ENCODE results near the gene DNMT1. TPM values are rescaled to one million over a fixed set of nuclear protein-coding genes. Genes with fewer than 3 reads are reported as not detected.

Gene DNMT1
- total RNA-seq, 1 experiment from 2014 or later, result 168 TPM

GRCh38 chr19:10091895-10092641 lies 102.7 kb downstream of the DNMT1 start:
- CTCF ChIA-PET, result no interaction called here
- no peaks in the 10 kb centered on the region for H3K27me3 ChIP-seq (ENCODE audit: control insufficient read depth, insufficient read depth, low read length)
- POLR2A ChIA-PET, result no interaction called here
- H3K4me1 ChIP-seq (ENCODE audit: control insufficient read depth, insufficient read depth, low read length), result no peaks in the 10 kb centered on the region
- intact Hi-C loops (cut with micrococcal nuclease; ENCODE audit: unreplicated experiment), result no loop called here
- H3K9me3 ChIP-seq (ENCODE audit: control insufficient read depth, insufficient read depth, low read depth, low read length), result no peaks in the 10 kb centered on the region
- no peaks in the 10 kb centered on the region for H3K36me3 ChIP-seq (ENCODE audit: control insufficient read depth, insufficient read depth, low read length)
- DNase-seq (ENCODE audit: low read depth, low spot score) (no peak), ATAC-seq (no peak)
- H3K4me3 ChIP-seq (ENCODE audit: low read depth in 2 of 2, low read length in 2 of 2), result no peak overlapping the region
- TF ChIP-seq REST (IDR thresholded peaks at IDR 0.05; ENCODE audit: insufficient read depth in 1 of 2, low read depth in 2 of 2, low read length in 1 of 2) (no peak), CTCF (IDR thresholded peaks at IDR 0.05) (no peak), TCF7L2 (IDR thresholded peaks at IDR 0.05; ENCODE audit: low read depth, low read length) (no peak), SIN3A (IDR thresholded peaks at IDR 0.05; ENCODE audit: borderline replicate concordance, insufficient read depth, low read depth, low read length) (no peak), POLR2AphosphoS5 (IDR thresholded peaks at IDR 0.05; ENCODE audit: low read depth, low read length) (no peak)
- in situ Hi-C loops (cut with HindIII; ENCODE audit: low pct_unique_long_range_greater_than_20kb, low sequenced_read_pairs), result no loop called here
- H3K27ac ChIP-seq (ENCODE audit: low read length), result no peak overlapping the region
- BruUV-seq (replicated peaks), result no TSS peak

- BruUV-seq (replicated peaks), result no TSS peak
Measured at GRCh38 chr19:10091370-10091687, 103.4 kb downstream of the DNMT1 start.

More at GRCh38 chr19:10091370-10091687, 103.4 kb downstream of the DNMT1 start:
- DNase-seq (ENCODE audit: low read depth, low spot score), result no peak
- ChIA-PET CTCF (no interaction called here), POLR2A (no interaction called here)
- Histone ChIP-seq H3K27me3 (ENCODE audit: control insufficient read depth, insufficient read depth, low read length) (no peaks in the 10 kb centered on the region), H3K9me3 (ENCODE audit: control insufficient read depth, insufficient read depth, low read depth, low read length) (no peaks in the 10 kb centered on the region), H3K36me3 (ENCODE audit: control insufficient read depth, insufficient read depth, low read length) (no peaks in the 10 kb centered on the region; the same call in 1 of the 2 replicates), H3K4me3 (ENCODE audit: low read depth in 2 of 2, low read length in 2 of 2) (no peak overlapping the region), H3K27ac (ENCODE audit: low read length) (no peak overlapping the region), H3K4me1 (ENCODE audit: control insufficient read depth, insufficient read depth, low read length) (no peaks in the 10 kb centered on the region)
- in situ Hi-C loops (cut with HindIII; ENCODE audit: low pct_unique_long_range_greater_than_20kb, low sequenced_read_pairs) (no loop called here), intact Hi-C loops (cut with micrococcal nuclease; ENCODE audit: unreplicated experiment) (no loop called here)
- ATAC-seq, result no peak
- TF ChIP-seq POLR2AphosphoS5 (IDR thresholded peaks at IDR 0.05; ENCODE audit: low read depth, low read length), result no peak
- no peak for TF ChIP-seq REST (IDR thresholded peaks at IDR 0.05; ENCODE audit: insufficient read depth in 1 of 2, low read depth in 2 of 2, low read length in 1 of 2)
- TF ChIP-seq CTCF (IDR thresholded peaks at IDR 0.05), result no peak
- TF ChIP-seq SIN3A (IDR thresholded peaks at IDR 0.05; ENCODE audit: borderline replicate concordance, insufficient read depth, low read depth, low read length), result no peak
- no peak for TF ChIP-seq TCF7L2 (IDR thresholded peaks at IDR 0.05; ENCODE audit: low read depth, low read length)
